Activated naive CD8-positive, alpha-beta T cell treated with anti-CD3 and anti-CD28 coated beads, Interleukin-2, amount 10 ng/mL, durations not matched to agents 7 days and 5 days (primary cell): ENCODE measurements around the gene IREB2. TPM values are rescaled to one million over a fixed set of nuclear protein-coding genes. Genes with fewer than 3 reads are reported as not detected.
"Not testable (repeated sequence)": the region's sequence is repeated elsewhere in the genome, so short reads cannot be mapped to it uniquely, and the experiment has no call there.

Experiments used
- ATAC-seq: fragments of 150-1000 bp; cut with Tn5 transposase; one replicate; pipeline ENCODE4 v1.10.0; 2021; ENCODE audit warnings: low read depth, moderate library complexity
- POLR2A ChIA-PET: fragments of 350-600 bp; sonication (Branson Sonifier 250); formaldehyde crosslinking; loops from one replicate; lab custom pipeline; 2021; ENCODE audit warnings: antibody characterized with exemption; lab: Charles Lee
- DNase-seq: peaks from one replicate; pipeline ENCODE4 v3.0.0; 2021
- H3K27ac Mint-ChIP-seq: one replicate; pipeline ENCODE4 v1.8.0; 2022; ENCODE audit warnings: mild to moderate bottlenecking, mixed read lengths
- H3K27me3 Mint-ChIP-seq: one replicate; pipeline ENCODE4 v1.8.0; 2022; ENCODE audit warnings: mild to moderate bottlenecking, moderate library complexity, mixed read lengths
- H3K36me3 Mint-ChIP-seq: one replicate; pipeline ENCODE4 v1.8.0; 2021; ENCODE audit warnings: mild to moderate bottlenecking, mixed read lengths
- H3K4me1 Mint-ChIP-seq: one replicate; pipeline ENCODE4 v1.8.0; 2021; ENCODE audit warnings: mixed read lengths
- H3K4me3 Mint-ChIP-seq: one replicate; pipeline ENCODE4 v1.8.0; 2022; ENCODE audit warnings: mild to moderate bottlenecking, moderate library complexity, mixed read lengths
- H3K9me3 Mint-ChIP-seq: one replicate; pipeline ENCODE4 v1.8.0; 2021; ENCODE audit warnings: mixed read lengths
- total RNA-seq, 2 experiments: library from RNA; stranded (reverse); gene quantifications; one replicate each; pipeline ENCODE4 v1.2.3, GENCODE V29; 2021

IREB2 gene
- total RNA-seq, 2 experiments from 2014 or later, result 60.6 to 61.4 TPM

- no peaks in the 10 kb centered on the region for H3K36me3 Mint-ChIP-seq
- no peak overlapping the region for H3K27ac Mint-ChIP-seq
- no peaks in the 10 kb centered on the region for H3K9me3 Mint-ChIP-seq
- ATAC-seq (no peak), DNase-seq (no peak)
- no peak overlapping the region for H3K4me3 Mint-ChIP-seq
- no peaks in the 10 kb centered on the region for H3K4me1 Mint-ChIP-seq
- POLR2A ChIA-PET, result no interaction called here
- H3K27me3 Mint-ChIP-seq, result peaks cover 4% of the 10 kb centered on the region
These were observed 40.6 kb upstream of the IREB2 start for GRCh38 chr15:78397382-78397781.

GRCh38 chr15:78398076-78398825 is 39.8 kb upstream of the IREB2 start:
- DNase-seq (no peak), ATAC-seq (no peak)
- Mint-ChIP-seq H3K27ac (no peak overlapping the region), H3K9me3 (no peaks in the 10 kb centered on the region), H3K4me1 (no peaks in the 10 kb centered on the region), H3K36me3 (no peaks in the 10 kb centered on the region), H3K4me3 (no peak overlapping the region), H3K27me3 (peaks cover 4% of the 10 kb centered on the region)
- POLR2A ChIA-PET, result no interaction called here

GRCh38 chr15:78399091-78399490 is 38.9 kb upstream of the IREB2 start:
- DNase-seq, result no peak
- Mint-ChIP-seq H3K27ac (no peak overlapping the region), H3K4me1 (no peaks in the 10 kb centered on the region), H3K27me3 (no peaks in the 10 kb centered on the region), H3K4me3 (no peak overlapping the region), H3K36me3 (no peaks in the 10 kb centered on the region), H3K9me3 (no peaks in the 10 kb centered on the region)
- POLR2A ChIA-PET, result no interaction called here
- ATAC-seq, result no peak

- no peaks in the 10 kb centered on the region for H3K36me3 Mint-ChIP-seq
- no peak overlapping the region for H3K27ac Mint-ChIP-seq
- POLR2A ChIA-PET, result no interaction called here
- no peaks in the 10 kb centered on the region for H3K9me3 Mint-ChIP-seq
- no peak for ATAC-seq
- no peaks in the 10 kb centered on the region for H3K4me1 Mint-ChIP-seq
- H3K4me3 Mint-ChIP-seq, result no peak overlapping the region
- H3K27me3 Mint-ChIP-seq, result peaks cover 3% of the 10 kb centered on the region
- DNase-seq, result no peak
These were observed 35.9 kb upstream of the IREB2 start for GRCh38 chr15:78402061-78402610.

- Mint-ChIP-seq H3K36me3 (no peaks in the 10 kb centered on the region), H3K9me3 (no peaks in the 10 kb centered on the region), H3K27me3 (peaks cover 3% of the 10 kb centered on the region), H3K4me1 (no peaks in the 10 kb centered on the region), H3K4me3 (no peak overlapping the region), H3K27ac (no peak overlapping the region)
- no peak for DNase-seq
- no peak for ATAC-seq
- POLR2A ChIA-PET, result no interaction called here
These were observed 33.9 kb upstream of the IREB2 start for GRCh38 chr15:78404125-78404524.

GRCh38 chr15:78404796-78405195 is 33.2 kb upstream of the IREB2 start:
- H3K27me3 Mint-ChIP-seq, POLR2A ChIA-PET, H3K9me3 Mint-ChIP-seq: not testable (repeated sequence)

GRCh38 chr15:78405336-78405924 is 32.6 kb upstream of the IREB2 start:
- ATAC-seq (no peak), DNase-seq (no peak)
- POLR2A ChIA-PET, result no interaction called here
- Mint-ChIP-seq H3K27ac (no peak overlapping the region), H3K27me3 (peaks cover 3% of the 10 kb centered on the region), H3K9me3 (no peaks in the 10 kb centered on the region), H3K4me3 (no peak overlapping the region), H3K36me3 (no peaks in the 10 kb centered on the region), H3K4me1 (no peaks in the 10 kb centered on the region)

More at GRCh38 chr15:78404796-78405195, 33.2 kb upstream of the IREB2 start:
- not testable (repeated sequence) for H3K36me3 Mint-ChIP-seq, H3K27ac Mint-ChIP-seq, ATAC-seq, DNase-seq, H3K4me1 Mint-ChIP-seq, H3K4me3 Mint-ChIP-seq

GRCh38 chr15:78406016-78406585 is 31.9 kb upstream of the IREB2 start:
- Mint-ChIP-seq H3K4me3 (no peak overlapping the region), H3K27ac (no peak overlapping the region), H3K4me1 (no peaks in the 10 kb centered on the region), H3K9me3 (no peaks in the 10 kb centered on the region), H3K36me3 (no peaks in the 10 kb centered on the region), H3K27me3 (peaks cover 3% of the 10 kb centered on the region)
- ATAC-seq, result no peak
- DNase-seq, result no peak
- POLR2A ChIA-PET, result no interaction called here

GRCh38 chr15:78407608-78408354 is 30.2 kb upstream of the IREB2 start:
- Mint-ChIP-seq H3K9me3 (no peaks in the 10 kb centered on the region), H3K27ac (no peak overlapping the region), H3K36me3 (no peaks in the 10 kb centered on the region), H3K27me3 (peaks cover 6% of the 10 kb centered on the region), H3K4me3 (no peak overlapping the region), H3K4me1 (no peaks in the 10 kb centered on the region)
- DNase-seq (no peak), ATAC-seq (no peak)
- POLR2A ChIA-PET, result no interaction called here

GRCh38 chr15:78408355-78408640 is 29.7 kb upstream of the IREB2 start:
- DNase-seq (no peak), ATAC-seq (no peak)
- no peak overlapping the region for H3K27ac Mint-ChIP-seq
- no peaks in the 10 kb centered on the region for H3K4me1 Mint-ChIP-seq
- no peaks in the 10 kb centered on the region for H3K9me3 Mint-ChIP-seq
- H3K27me3 Mint-ChIP-seq, result peaks cover 6% of the 10 kb centered on the region
- H3K4me3 Mint-ChIP-seq, result no peak overlapping the region
- POLR2A ChIA-PET, result no interaction called here
- no peaks in the 10 kb centered on the region for H3K36me3 Mint-ChIP-seq

- POLR2A ChIA-PET, result no interaction called here
- no peaks in the 10 kb centered on the region for H3K9me3 Mint-ChIP-seq
- H3K27ac Mint-ChIP-seq, result no peak overlapping the region
These were observed 29.1 kb upstream of the IREB2 start for GRCh38 chr15:78408961-78409360.

GRCh38 chr15:78411061-78411460 is 27.0 kb upstream of the IREB2 start:
- Mint-ChIP-seq H3K27ac (no peak overlapping the region), H3K4me1 (no peaks in the 10 kb centered on the region), H3K36me3 (no peaks in the 10 kb centered on the region), H3K27me3 (peaks cover 11% of the 10 kb centered on the region), H3K4me3 (no peak overlapping the region), H3K9me3 (no peaks in the 10 kb centered on the region)
- DNase-seq (no peak), ATAC-seq (no peak)
- POLR2A ChIA-PET, result no interaction called here

More at GRCh38 chr15:78408961-78409360, 29.1 kb upstream of the IREB2 start:
- H3K4me3 Mint-ChIP-seq, result no peak overlapping the region
- peaks cover 6% of the 10 kb centered on the region for H3K27me3 Mint-ChIP-seq
- no peak for DNase-seq
- no peaks in the 10 kb centered on the region for H3K36me3 Mint-ChIP-seq
- ATAC-seq, result no peak
- no peaks in the 10 kb centered on the region for H3K4me1 Mint-ChIP-seq

GRCh38 chr15:78414621-78415250 is 23.3 kb upstream of the IREB2 start:
- Mint-ChIP-seq H3K27me3 (peaks cover 13% of the 10 kb centered on the region), H3K4me1 (no peaks in the 10 kb centered on the region), H3K9me3 (no peaks in the 10 kb centered on the region), H3K4me3 (no peak overlapping the region), H3K27ac (no peak overlapping the region), H3K36me3 (no peaks in the 10 kb centered on the region)
- DNase-seq (no peak), ATAC-seq (no peak)
- POLR2A ChIA-PET, result no interaction called here
